HG03135 (cell line): ENCODE results near the gene ZNF124.
"Not testable (repeated sequence)": the region's sequence is repeated elsewhere in the genome, so short reads cannot be mapped to it uniquely, and the experiment has no call there.

Source experiments
- ATAC-seq: cut with Tn5 transposase; IDR thresholded peaks from one replicate; pipeline ENCODE4 v1.9.1; 2021; ENCODE audit warnings: mild to moderate bottlenecking, moderate library complexity; ENCODE audit not compliant: unreplicated experiment

Gene ZNF124

DNA sequence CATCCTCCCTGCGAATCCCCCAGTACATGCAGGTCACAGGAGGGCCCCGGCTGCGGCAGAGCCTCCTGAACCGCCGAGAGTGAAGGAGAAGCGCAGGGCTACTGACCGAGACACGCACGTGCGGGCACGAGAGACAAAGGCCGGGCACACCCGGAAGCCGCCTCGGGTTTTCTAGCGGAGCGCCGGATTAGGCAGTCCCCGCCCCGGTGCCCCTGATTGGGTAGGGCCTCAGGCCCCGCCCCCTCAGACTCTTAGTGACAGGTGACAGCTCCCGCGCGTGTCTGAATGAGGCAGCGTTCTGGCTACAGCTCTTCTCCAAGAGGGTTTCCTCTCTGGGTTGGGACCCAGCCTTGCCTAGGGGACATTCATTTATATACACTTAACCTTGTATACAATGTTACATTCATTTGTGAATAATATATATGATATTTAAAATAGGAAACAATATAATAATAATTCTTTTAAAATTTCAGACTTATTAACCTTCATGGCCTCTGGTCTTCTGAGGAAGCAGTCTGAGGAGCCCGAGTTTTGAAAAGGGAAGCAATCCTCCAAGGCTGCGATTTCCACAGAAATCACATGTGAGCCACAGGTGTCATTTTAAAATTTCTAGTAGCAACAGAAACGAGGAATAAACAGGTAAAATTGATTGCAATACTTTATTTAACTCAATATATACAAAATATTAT lies at the start of gene ZNF124:
Gene ZNF124 (minus strand): TSS at position 146 of the 689 bp plus-strand sequence. CDS start 143 bp downstream, at position 3.
- peak; percentile 99 for ATAC-seq

DNA sequence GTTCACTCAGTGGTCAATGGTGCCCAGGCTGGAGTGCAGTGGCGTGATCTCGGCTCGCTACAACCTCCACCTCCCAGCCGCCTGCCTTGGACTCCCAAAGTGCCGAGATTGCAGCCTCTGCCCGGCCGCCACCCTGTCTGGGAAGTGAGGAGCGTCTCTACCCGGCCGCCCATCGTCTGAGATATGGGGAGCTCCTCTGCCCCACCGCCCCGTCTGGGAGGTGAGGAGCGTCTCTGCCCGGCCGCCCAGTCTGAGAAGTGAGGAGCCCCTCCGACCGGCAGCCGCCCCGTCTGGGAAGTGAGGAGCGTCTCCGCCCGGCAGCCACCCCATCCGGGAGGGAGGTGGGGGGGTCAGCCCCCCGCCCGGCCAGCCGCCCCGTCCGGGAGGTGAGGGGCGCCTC lies 48.5 kb upstream of the ZNF124 start:
- not testable (repeated sequence) for ATAC-seq

DNA sequence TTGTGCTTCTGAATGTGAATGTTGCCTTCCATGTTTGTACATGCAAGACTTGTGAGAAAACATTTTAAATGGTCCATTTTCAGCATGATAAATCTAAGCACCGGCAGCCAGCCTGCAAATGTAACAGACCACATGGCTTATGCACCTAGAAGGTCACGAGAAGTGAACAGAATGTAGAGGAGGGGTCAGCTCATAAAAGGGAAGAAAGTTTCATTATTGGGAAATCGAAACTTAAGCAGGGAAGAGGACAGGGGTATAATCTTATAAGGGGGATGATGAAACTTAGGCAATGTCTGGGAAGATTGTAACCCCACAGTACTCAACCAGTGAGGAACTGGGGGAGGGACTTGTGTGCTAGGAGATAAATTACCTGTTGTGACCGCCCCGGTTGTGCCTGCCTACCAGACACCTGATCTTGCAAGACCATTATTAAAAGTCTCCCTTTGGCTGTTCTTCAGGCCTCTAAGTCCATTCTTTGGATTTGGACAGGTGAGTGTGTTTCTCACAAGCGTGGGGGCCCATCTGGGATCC lies 46.4 kb upstream of the ZNF124 start:
- no peak for ATAC-seq

DNA sequence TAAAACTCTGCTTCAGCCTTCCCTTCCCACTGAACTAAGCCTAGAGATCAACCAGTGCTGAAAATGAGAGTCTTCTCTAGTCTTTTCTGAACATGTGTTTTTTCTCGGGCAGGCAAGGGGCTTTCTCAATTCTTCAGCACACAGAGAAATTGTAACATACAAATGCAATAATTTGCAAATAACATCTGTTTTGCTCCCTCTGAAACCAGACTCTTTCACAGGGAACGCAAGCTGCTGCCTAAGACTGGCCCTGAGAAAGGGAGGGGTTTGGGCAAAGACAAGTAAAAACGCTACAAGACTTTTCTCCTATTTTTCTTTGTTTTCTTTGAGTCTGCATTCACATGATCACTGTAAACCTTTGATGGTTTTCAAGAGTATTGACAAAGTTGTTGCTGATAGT lies 44.4 kb upstream of the ZNF124 start:
- ATAC-seq = no peak

DNA sequence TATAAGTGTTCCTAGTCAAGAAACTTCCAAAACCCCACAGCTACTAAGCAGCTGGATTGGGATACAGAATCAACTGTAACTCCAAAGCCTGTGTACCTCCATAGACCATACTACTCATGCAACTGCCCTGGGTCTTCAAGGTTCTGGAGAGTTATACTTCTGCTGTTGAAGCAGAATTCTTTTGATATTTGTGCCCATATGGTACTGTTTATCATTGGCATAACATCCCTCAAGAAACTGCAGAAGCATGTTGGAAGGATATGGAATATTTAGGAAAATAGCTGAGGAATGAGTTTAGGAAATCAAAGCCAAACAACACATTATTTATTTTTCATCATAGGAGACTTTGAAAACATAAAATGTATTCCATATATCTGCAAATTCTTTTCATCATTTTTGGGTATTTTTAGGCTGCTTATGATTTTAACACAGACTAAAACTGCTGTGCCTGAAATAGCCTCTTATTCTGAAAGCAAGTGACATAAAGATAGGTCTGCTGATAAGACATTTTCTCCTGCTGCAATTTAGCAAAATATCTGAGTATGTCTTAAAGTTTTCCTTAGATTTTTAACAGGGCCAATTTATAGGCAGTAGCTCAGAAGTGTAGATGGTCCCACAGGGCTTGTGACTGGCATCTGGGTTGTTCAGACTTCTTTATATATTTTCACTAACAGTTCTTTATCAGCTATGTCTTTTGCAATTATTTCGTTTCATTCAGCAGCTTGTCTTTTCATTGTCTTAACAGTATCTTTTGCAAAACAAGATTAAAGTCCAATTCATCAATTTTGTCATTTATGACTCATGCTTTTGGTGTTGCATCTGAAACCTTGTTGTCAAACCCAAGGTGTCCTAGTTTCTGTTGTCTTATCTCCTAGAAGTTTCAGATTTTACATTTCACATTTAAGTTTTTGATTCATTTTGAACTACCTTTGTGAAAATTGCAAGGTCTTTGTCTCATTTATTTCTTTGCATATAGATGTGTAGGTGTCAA lies 41.1 kb upstream of the ZNF124 start:
- no peak for ATAC-seq

DNA sequence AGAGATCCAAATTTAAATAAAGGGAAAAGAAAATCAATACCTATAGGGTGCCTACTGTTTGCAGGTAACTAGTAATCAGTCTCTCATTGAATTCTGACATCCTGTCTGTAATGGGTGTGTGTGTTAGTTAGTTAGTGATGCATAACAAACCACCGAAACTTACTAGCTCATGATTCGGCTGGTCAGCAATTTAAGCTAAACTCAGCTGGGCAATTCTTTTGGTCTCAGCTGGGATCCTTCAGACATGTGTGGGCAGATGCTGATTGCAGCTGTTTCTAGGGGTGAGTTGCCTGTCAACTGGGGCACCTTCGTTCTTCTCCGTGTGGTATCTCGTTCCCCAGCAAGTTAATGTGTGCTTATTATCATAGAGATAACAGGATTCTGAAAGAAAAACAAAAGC lies 40.2 kb upstream of the ZNF124 start:
- ATAC-seq = peak; percentile 46

DNA sequence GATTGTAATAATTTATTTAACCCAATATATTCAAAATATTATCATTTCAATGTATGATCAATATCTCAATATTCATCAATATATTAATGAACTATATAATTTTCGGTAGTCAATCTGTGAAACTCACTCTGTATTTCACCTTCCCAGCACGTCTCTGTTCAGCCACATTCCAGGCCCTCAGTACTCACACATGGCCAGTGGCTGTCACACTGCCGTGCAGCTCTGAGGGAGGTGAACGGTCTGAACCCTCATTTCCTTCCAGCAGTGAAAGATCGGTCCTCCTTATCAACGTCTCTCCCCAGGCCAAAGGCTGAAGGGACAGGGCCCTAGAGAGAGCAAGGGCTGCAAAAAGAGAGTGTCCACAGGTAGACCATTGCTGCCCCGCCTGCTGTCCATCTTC lies 39.5 kb upstream of the ZNF124 start:
- ATAC-seq = no peak

DNA sequence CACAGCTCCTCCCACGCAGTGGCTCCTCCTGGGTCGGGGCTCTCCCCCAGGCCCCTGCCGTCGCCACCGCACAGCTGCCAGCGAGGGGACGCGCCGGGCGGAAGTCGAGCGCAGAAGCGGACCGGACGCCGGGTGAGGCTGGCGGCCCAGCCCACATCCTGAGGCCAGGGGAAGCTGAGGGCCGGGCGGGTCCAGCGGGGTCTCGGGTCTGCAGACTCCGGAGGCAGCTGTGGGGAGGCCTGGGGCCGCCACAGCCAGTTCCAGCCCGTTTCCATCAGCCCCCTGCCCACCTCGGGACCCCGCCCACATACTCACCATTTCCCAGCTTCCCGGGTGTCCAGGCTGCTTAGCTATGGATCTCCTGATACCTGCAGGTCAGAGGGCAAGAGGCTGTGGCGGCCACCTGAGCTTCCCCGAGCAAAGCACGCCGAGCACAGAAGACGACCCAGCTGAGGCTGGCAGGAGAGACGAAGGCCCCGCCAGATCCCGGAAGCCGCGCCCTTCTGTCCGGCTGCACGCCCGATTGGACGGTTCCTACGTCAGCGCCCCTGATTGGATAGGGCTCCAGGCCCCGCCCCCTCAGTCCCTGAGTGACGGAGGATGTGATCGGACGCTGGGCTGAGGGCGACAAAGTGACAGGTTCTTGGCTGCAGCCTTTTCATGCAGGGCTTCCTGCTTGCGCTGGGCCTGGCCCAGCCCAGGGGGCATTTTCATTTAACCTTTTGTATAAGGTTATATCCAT lies 38.7 kb upstream of the ZNF124 start:
- peak; percentile 94 for ATAC-seq

DNA sequence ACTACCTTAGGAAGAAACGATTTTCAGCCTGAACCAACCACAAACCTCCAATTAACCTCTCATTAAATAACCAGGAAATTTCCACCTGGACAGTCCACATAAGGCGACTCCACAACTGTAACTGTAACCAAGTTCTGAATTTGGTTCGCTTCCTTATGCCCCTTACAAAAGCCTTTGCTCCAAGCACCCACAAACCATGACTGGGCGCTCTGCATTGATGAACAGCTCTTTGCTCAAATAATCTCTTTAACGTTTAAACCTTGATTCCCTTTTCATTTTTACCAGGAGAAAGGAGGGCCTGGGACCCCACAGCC lies 38.2 kb upstream of the ZNF124 start:
- peak; percentile 4 for ATAC-seq

DNA sequence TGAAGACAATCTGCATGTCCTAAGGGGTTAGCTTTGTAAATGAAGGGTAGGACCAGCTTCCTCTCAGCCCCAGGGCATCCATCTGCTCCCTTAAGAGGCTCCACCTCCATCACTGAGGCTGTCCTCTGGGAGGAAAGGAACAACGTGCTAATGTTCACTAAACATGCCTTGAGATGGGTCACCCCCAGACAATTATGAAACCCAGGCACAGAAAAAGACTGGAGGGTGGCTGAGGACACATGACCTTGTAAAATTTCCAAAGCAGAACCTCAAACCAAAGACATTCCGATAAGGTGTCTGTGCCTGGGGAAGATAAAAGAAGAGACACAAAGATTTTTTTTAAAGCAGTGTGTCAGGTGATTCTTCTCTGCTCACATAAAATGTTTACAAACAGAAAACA lies 37.6 kb upstream of the ZNF124 start:
- ATAC-seq = no peak

DNA sequence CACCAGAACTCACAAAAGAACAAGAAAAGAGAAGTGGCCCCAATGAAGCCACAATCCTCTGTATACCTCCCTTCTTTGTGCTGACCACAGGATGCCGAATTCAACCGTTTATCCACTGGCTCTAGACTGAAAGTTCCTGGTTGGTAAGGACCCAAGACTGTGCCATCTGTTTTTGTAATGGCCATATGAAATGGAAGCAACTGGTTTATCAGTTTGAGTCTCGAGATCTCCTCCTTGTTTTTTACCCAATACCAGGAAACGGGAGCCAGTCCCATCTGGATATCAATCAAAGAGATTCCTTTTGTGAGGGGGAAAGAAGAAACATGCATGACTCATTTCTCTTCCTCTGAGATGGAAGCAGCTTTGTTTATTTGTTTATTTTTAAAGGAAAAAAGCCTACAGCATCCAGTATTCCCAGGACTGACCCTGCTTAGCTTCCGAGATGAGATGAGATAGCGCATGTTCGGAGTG lies 32.4 kb upstream of the ZNF124 start:
- no peak for ATAC-seq

DNA sequence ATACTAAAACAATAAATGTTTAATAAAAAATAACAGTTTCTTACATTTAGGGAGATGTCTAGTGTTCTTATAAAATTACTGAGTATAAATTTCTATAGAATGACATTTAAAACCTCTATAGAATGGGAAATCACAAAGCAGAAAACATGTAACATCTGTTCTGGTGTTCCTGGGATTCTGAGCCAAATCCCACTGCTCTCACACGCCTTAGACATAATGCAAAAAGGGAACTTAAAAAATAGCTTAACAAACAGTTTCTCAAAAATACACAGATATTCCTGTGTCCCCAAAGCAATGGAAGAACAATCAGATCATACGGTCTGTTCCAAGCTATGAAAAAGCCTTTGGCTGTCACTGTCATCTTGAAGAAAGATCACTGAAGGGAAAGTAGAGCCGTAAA lies 27.0 kb upstream of the ZNF124 start:
- no peak for ATAC-seq

DNA sequence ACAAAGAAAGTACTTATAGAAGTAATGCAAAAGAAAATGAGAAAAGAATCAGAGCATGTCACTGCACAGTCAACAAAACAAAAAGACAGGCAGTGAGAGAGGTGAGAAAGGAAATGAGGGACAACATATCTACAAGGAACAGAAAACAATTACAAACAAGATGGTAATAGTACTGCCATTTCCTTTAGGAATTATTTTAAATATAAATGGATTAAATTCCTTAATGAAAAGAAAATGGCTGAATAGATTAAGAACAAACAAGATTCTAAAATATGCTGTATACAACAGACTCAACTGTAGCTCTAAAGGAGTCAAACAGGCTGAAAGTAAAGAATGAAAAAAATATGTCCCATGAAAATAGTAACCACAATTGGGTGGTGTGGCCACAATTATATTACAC lies 22.1 kb upstream of the ZNF124 start:
- no peak for ATAC-seq

DNA sequence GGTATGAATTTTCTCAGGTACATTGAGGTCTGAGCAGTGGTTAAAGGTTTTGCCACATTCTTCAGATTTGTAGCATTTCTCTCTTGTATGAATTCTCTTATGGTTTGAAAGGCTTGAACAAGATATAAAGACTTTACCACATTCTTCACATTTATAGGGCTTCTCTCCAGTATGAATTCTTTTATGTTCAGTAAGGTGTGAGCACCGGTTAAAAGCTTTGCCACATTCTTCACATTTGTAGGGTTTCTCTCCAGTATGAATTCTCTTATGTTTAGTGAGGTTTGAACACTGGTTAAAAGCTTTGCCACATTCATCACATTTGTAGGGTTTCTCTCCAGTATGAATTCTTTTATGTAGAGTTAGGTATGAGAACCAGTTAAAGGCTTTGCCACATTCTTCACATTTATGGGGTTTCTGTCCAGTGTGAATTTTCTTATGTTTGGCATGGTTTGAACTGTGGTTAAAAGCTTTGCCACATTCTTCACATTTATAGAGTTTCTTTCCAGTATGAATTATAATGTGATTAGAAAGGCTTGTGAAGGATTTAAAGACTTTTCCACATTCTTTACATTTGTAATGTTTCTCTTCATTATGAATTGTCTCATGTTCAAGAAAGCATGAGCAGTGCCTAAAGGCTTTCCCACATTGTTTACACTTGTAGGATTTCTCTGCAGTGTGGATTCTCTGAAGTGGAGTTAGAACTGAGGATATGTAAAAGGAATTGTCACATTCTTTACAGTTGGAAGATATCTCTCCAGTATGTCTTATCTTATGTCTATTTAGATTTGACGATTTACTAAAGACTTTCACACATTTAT lies 18.4 kb upstream of the ZNF124 start:
- ATAC-seq = no peak

DNA sequence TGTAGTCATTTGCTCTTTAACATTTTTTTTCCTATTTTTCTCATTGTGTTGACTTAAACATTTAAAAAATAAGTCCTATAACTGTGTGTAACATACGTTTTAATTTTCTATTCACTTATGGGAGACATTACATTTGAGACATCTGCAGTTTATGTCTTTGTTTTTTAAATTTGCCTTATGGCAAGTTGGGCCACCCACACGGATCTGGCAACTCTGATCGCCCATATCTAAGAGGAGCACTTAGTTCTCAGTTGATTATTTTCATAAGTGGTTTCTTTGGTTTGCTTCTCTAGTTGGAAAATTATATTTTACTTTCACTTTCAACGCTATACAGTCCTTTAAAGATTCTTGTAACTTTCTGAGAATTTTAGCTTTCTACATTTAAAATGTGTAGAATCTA lies 13.8 kb upstream of the ZNF124 start:
- ATAC-seq = no peak

DNA sequence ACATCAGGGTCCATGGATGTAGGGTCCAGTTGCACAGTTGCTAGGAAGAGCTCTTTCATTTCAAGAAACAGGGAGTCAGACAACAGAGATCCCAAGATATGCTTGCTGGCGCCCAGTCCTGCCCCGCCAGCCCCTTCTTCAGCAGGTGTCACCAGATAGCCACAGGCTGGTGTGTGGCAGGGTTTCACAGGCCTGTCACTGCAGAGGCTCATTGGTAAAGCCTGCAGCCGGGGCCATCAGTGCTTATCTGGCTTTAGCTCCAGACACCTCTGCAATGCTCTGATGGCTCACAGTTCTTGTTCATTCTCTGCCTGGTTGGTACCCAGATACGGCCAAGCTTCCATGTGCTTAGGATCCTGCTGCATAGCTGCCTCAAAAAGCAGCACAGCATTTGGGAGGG lies 12.4 kb upstream of the ZNF124 start:
- ATAC-seq = no peak

DNA sequence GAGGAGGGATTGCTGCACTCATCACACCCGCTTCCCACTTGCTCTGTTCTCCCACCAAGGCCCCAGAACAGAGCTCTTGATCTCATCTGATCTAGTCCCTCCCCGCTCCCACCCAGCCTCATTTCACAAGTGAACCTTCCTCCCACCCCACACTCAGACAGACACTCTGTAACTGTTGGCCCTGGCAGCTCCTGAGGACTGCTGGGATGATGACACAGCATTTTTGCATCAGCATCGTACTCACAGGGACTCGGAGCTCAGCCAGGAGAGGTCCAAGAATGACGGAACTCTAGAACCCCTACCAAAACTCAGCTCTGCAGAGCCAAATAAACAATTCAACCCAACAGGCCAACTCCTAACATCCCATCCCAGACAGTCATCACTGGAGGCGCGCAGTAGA lies 11.2 kb upstream of the ZNF124 start:
- ATAC-seq = no peak

DNA sequence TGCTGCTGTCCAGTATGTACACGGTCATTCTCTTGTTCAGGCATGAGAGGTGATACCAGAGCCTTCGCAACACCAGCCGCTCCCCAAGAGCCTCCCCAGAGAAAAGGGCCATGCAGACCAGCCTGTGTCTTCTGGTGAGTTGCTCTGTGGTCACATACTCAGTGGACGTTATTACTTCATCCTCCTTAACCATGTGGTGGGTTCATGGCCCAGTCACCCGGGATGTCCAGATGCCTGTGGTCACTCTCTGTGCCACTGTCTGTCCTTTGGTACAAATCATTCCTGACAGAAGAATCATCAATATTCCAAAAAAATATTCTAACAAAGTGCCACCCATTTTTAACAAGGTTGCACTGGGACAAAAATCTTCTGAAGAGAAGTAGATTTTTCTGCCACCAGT lies 8.8 kb upstream of the ZNF124 start:
- no peak for ATAC-seq

DNA sequence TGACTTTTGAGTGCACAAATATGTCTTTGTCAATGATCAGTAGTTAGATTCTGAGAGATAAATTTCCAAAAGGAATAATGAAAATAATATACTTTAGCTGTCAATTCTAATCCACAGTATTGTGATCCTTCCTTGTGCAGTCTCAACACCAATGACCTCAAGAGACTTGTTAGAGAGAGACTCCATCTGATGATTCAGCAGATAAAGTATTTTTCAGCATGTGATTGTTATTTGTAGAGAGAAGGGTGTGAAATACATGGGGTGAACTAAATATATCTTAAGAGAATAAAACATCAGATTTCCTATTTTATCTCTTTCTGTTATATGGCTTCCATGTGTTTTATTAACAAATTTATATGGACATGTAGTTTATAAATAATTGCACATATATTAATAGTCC lies 5.9 kb upstream of the ZNF124 start:
- no peak for ATAC-seq

DNA sequence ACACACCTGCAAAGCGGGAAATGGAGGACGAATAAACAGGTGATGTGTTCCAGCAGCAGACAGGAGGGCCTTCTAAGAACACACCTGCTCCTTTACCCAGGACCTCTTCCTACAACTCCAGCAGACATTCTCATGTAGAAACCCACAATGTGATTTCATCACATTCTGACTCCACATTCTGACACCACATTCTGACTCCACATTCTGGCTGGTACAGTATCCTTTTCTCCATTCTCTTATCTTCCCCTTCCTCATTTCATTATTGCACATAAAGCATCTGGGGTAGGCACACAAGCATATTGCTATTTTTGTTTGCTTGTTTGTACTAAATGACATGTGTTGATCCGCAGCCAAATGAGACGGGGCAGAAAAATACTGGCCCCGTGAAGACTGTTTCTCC lies 3.6 kb upstream of the ZNF124 start:
- no peak for ATAC-seq
